GM12878 (cell line): Measurements from ENCODE around the gene PKM. TPM values are rescaled to one million over a fixed set of nuclear protein-coding genes. Genes with fewer than 3 reads are reported as not detected.

ENCODE experiments used
- CHD1 ChIP-seq: IDR thresholded peaks from 2 replicates; pipeline ENCODE4 v1.6.1; 2012; ENCODE audit warnings: low read depth, low read length, improper control_type of control experiment
- CREM ChIP-seq: IDR thresholded peaks from 2 replicates; pipeline ENCODE4 v1.6.1; 2014; ENCODE audit warnings: antibody characterized with exemption, low read depth
- CTCF ChIP-seq, 3 experiments: IDR thresholded peaks in 2 of 3; conservative IDR thresholded peaks in 1 of 3; 2 replicates each; pipeline ENCODE4 v1.5.1; 2011; ENCODE audit warnings: low read depth in 3 of 3, low read length in 3 of 3, mild to moderate bottlenecking in 3 of 3, control low read depth in 2 of 3, moderate library complexity in 2 of 3, inconsistent platforms in 1 of 3, mixed read lengths in 1 of 3; ENCODE audit not compliant: control insufficient read depth in 2 of 3, insufficient read depth in 1 of 3; ENCODE audit errors: extremely low read depth in 1 of 3
- E2F4 ChIP-seq: IDR thresholded peaks from 2 replicates; pipeline ENCODE4 v1.6.1; 2012; ENCODE audit warnings: low read depth, low read length, improper control_type of control experiment
- EP300 ChIP-seq, 2 experiments: fragments of 150-350 bp in 1 of 2; IDR thresholded peaks; 2 replicates each; pipeline ENCODE4 v1.6.1; 2011 to 2012; ENCODE audit warnings: low read depth in 2 of 2, low read length in 2 of 2, borderline replicate concordance in 1 of 2, improper control_type of control experiment in 1 of 2, inconsistent platforms in 1 of 2; ENCODE audit not compliant: control insufficient read depth in 1 of 2
- FOXM1 ChIP-seq: IDR thresholded peaks from 2 replicates; pipeline ENCODE4 v1.6.1; 2012; ENCODE audit warnings: low read depth, mild to moderate bottlenecking, inconsistent platforms, low read length, moderate library complexity
- NFYB ChIP-seq: IDR thresholded peaks from 2 replicates; pipeline ENCODE4 v1.6.1; 2011; ENCODE audit warnings: low read depth, mild to moderate bottlenecking, low read length, improper control_type of control experiment, moderate library complexity; ENCODE audit not compliant: insufficient read depth
- NKRF ChIP-seq: fragments of 450-650 bp; conservative IDR thresholded peaks from 2 replicates; pipeline ENCODE4 v1.6.1; 2017; ENCODE audit warnings: mild to moderate bottlenecking, moderate library complexity
- PKNOX1 ChIP-seq: fragments of 450-650 bp; IDR thresholded peaks from 2 replicates; pipeline ENCODE4 v1.6.1; 2016; ENCODE audit warnings: mild to moderate bottlenecking
- PML ChIP-seq: IDR thresholded peaks from 2 replicates; pipeline ENCODE4 v1.6.1; 2012; ENCODE audit warnings: low read length, inconsistent platforms
- POU2F2 ChIP-seq: IDR thresholded peaks from 3 replicates; pipeline ENCODE4 v1.6.1; 2011; ENCODE audit warnings: low read depth, mild to moderate bottlenecking, low read length, borderline replicate concordance
- SIX5 ChIP-seq: IDR thresholded peaks from 2 replicates; pipeline ENCODE4 v1.6.1; 2011; ENCODE audit warnings: mild to moderate bottlenecking, low read depth, low read length, moderate library complexity; ENCODE audit not compliant: severe bottlenecking
- SMAD1 ChIP-seq: fragments of 450-650 bp; IDR thresholded peaks from 2 replicates; pipeline ENCODE4 v1.6.1; 2018; ENCODE audit warnings: mild to moderate bottlenecking, low read depth; ENCODE audit not compliant: partially characterized antibody
- SMARCA5 ChIP-seq: fragments of 450-650 bp; IDR thresholded peaks from 2 replicates; pipeline ENCODE4 v1.6.1; 2017; ENCODE audit warnings: mild to moderate bottlenecking
- STAT1 ChIP-seq: fragments of 450-650 bp; conservative IDR thresholded peaks from 2 replicates; pipeline ENCODE4 v1.6.1; 2014; ENCODE audit warnings: antibody characterized with exemption, mild to moderate bottlenecking
- TAF1 ChIP-seq: IDR thresholded peaks from 2 replicates; pipeline ENCODE4 v1.6.1; 2011; ENCODE audit warnings: mild to moderate bottlenecking, low read depth, low read length, borderline replicate concordance
- TBL1XR1 ChIP-seq: IDR thresholded peaks from 2 replicates; pipeline ENCODE4 v1.6.1; 2012; ENCODE audit warnings: low read depth, low read length, improper control_type of control experiment
- TCF7 ChIP-seq: IDR thresholded peaks from 2 replicates; pipeline ENCODE4 v1.6.1; 2014; ENCODE audit warnings: antibody characterized with exemption, borderline replicate concordance
- ZNF384 ChIP-seq: IDR thresholded peaks from 2 replicates; pipeline ENCODE4 v1.6.1; 2012; ENCODE audit warnings: low read depth, mild to moderate bottlenecking, low read length, improper control_type of control experiment, borderline replicate concordance
- polyA plus RNA-seq, 11 experiments: library from polyadenylated mRNA; depleted of rRNA in 4 of 11; unstranded in 6 of 11; stranded (reverse) in 5 of 11; fragments of >200 nt; fragmentation: Nextera tagmentation in 4 of 11; fragmentation: Illumina TruSeq in 1 of 11; extraction: Ambion mirVana in 4 of 11; extraction: Trizol in 1 of 11; gene quantifications; 1 replicate in 1 of 11; 2 replicates in 10 of 11; pipeline versions ENCODE4 v1.2.1 to v1.2.3, GENCODE V29; 2011 to 2016; ENCODE audit warnings: inconsistent platforms in 2 of 11, missing spikeins in 2 of 11, low read depth in 1 of 11
- total RNA-seq, 4 experiments: library from RNA; depleted of rRNA in 3 of 4; stranded (reverse); fragments of >200 nt in 3 of 4; fragmentation: Illumina TruSeq in 1 of 4; extraction: Trizol in 1 of 4; gene quantifications; 2 replicates each; pipeline versions ENCODE4 v1.2.1 to v1.2.3, GENCODE V29; 2013 to 2021
- TF ChIP-seq, protein P1 (sequence below): fragments of 450-650 bp; IDR thresholded peaks from 2 replicates; pipeline ENCODE4 v1.6.1; 2017; ENCODE audit warnings: low read depth, mild to moderate bottlenecking, moderate library complexity
- TF ChIP-seq, protein P2 (sequence below): IDR thresholded peaks from 2 replicates; pipeline ENCODE4 v1.6.1; 2012; ENCODE audit warnings: low read depth, low read length, improper control_type of control experiment

PKM gene
- total and polyA plus RNA-seq, 10 of the 15 experiments (the other 5 are each of a cell fraction or from before 2014, with no cell fraction given) = 491 to 2,011 (median 1,433) TPM

GRCh38 chr15:72230197-72231065 is 559 bp downstream of the PKM start (continued):
- TF ChIP-seq CREM (peak; percentile 33; the same call in 1 of the 2 replicates), TBL1XR1 (no peak), PML (no peak), PKNOX1 (no peak), SIX5 (no peak), CHD1 (peak; percentile 75; the same call in 1 of the 2 replicates), E2F4 (no peak), SMARCA5 (0 out of 2 replicates have a peak, but pooled peaks have one; percentile 5), ZNF384 (no peak), NFYB (no peak), STAT1 (no peak), NKRF (peak; percentile 61; the same call in 1 of the 2 replicates), SMAD1 (peak; percentile 67), TAF1 (peak; percentile 73; the same call in 1 of the 2 replicates), FOXM1 (no peak), EP300 (IDR thresholded peaks at IDR 0.05; ENCODE audit: borderline replicate concordance in 1 of 2, control insufficient read depth in 1 of 2, low read depth in 2 of 2, low read length in 2 of 2) (no peak; a peak in 1 of 4 replicates), CTCF (IDR thresholded peaks at IDR 0.05 in 2 of 3, conservative IDR thresholded peaks at IDR 0.05 in 1 of 3; ENCODE audit: control insufficient read depth in 2 of 3, extremely low read depth in 1 of 3, insufficient read depth in 1 of 3, low read depth in 3 of 3, low read length in 3 of 3) (no peak), POU2F2 (no peak; the same call in 2 of the 3 replicates), TCF7 (no peak)
- TF ChIP-seq, protein P1, sequence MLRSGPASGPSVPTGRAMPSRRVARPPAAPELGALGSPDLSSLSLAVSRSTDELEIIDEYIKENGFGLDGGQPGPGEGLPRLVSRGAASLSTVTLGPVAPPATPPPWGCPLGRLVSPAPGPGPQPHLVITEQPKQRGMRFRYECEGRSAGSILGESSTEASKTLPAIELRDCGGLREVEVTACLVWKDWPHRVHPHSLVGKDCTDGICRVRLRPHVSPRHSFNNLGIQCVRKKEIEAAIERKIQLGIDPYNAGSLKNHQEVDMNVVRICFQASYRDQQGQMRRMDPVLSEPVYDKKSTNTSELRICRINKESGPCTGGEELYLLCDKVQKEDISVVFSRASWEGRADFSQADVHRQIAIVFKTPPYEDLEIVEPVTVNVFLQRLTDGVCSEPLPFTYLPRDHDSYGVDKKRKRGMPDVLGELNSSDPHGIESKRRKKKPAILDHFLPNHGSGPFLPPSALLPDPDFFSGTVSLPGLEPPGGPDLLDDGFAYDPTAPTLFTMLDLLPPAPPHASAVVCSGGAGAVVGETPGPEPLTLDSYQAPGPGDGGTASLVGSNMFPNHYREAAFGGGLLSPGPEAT = peak; percentile 70
- TF ChIP-seq, protein P2, sequence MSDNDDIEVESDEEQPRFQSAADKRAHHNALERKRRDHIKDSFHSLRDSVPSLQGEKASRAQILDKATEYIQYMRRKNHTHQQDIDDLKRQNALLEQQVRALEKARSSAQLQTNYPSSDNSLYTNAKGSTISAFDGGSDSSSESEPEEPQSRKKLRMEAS = no peak
